ENCODE data around the gene MFSD2A.
"Not testable (repeated sequence)": the region's sequence is repeated elsewhere in the genome, so short reads cannot be mapped to it uniquely, and the experiment has no call there.

Gene MFSD2A

DNA sequence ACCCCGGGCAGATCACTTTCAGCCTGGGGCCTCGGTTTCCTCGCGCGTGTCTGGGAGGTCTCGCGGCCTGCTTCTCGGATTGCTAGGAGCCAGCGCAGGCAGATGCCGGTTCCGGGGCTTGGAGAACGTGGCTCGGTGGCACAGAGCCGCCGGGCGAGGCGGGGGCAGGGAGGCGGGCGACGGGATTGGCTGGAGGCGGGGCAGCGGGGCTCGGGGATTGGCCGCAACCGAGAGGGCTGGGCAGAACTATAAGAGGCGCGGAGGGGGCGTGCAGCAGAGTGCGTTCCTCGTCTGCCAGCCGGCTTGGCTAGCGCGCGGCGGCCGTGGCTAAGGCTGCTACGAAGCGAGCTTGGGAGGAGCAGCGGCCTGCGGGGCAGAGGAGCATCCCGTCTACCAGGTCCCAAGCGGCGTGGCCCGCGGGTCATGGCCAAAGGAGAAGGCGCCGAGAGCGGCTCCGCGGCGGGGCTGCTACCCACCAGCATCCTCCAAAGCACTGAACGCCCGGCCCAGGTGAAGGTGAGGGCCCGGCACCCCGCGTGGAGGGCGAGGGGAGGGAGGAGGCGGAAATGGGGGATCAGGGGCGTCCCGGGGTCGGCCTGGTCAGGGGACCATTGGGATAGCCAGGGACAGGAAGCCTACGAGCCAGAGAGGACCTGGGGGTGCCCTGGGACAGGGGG is at the start of gene MFSD2A:
TSS of gene MFSD2A (plus strand) at position 276 of the 677 bp plus-strand sequence. CDS start at position 424, 148 bp downstream.
- H3K27ac ChIP-seq (ENCODE audit: low read length): no peak within 1 kb of the TSS
- H3K9ac ChIP-seq (ENCODE audit: low read depth, low read length): peak within 1 kb of the TSS; percentile 76; the same call in 1 of the 2 replicates
- peaks cover 30% of the 10 kb centered on the region for H3K36me3 ChIP-seq (ENCODE audit: insufficient read depth, low read depth, low read length)
- peak within 1 kb of the TSS; percentile 75 for H3K4me3 ChIP-seq (ENCODE audit: low read length)
- H3K4me1 ChIP-seq (ENCODE audit: insufficient read depth, low read length): peaks cover 9% of the 10 kb centered on the region; the same call in 1 of the 2 replicates
- no peaks in the 10 kb centered on the region for H3K9me3 ChIP-seq (ENCODE audit: insufficient read depth, low read depth, low read length)
- H3K27me3 ChIP-seq (ENCODE audit: insufficient read depth, low read length): peaks cover 29% of the 10 kb centered on the region

DNA sequence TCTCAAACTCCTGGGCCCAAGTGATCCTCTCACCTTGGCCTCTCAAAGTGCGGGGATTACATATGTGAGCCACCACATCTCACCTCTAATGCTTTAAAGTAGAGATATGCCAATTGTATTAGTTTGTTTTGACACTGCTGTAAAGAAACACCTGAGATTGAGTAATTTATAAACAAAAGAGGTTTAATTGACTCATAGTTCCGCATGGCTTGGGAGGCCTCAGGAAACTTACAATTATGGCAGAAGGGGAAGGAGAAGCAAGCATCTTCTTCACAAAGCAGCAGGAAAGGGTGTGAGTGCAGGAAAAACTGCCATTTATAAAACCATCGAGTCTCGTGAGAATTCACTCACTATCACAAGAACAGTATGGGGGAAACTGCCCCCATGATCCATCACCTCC is 49.8 kb upstream of the MFSD2A start:
- Histone ChIP-seq H3K9ac (ENCODE audit: low read depth, low read length) (no peak overlapping the region), H3K27ac (ENCODE audit: low read length) (no peak overlapping the region), H3K4me1 (ENCODE audit: insufficient read depth, low read length) (peaks cover 1% of the 10 kb centered on the region; the same call in 1 of the 2 replicates), H3K9me3 (ENCODE audit: insufficient read depth, low read depth, low read length) (peaks cover 8% of the 10 kb centered on the region; the same call in 1 of the 2 replicates), H3K4me3 (ENCODE audit: low read length) (no peak overlapping the region), H3K27me3 (ENCODE audit: insufficient read depth, low read length) (peaks cover 27% of the 10 kb centered on the region), H3K36me3 (ENCODE audit: insufficient read depth, low read depth, low read length) (no peaks in the 10 kb centered on the region)

DNA sequence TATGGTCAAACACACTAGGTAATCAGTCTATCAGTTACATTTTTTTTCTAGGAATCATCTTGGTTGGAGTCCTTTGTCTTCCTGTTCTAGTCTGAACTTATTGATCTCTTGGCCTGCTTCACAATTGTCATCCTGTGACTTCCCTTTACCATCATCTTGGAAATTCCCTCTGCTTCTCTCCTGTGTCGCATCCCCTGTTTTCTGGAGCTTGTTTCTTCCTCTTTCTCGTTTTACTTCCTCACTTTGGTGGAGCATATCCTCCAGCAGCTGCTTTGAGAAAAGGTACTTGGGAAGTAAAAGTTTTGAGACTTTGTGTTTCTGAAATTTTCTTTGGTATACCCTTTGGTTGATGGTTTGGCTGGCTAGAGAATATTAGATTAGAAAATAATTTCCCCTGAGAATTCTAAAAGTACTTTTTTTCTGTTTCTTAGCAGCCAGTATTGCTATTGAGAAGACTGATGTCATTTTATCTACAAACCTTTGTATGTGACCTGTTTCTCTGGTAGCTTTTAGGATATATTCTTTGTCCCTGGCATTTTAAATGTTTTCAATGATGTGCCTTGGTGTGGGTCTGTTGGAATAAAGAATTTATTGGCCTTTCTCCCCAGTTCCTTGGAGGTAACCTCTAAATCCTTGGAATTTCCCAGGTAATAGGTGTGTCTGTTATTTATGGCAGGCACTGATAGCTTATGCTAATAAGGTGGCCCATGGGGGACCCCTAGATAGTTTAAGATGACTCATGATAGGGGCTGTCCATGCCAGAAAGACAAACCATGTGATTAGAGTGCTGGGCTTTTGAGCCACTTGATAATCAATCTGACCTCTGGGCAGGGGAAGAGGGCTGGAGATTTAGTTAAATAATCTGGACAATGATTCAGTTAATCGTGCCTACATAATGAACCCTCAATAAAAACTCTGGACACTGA is 47.2 kb upstream of the MFSD2A start:
- Histone ChIP-seq H3K27ac (ENCODE audit: low read length) (no peak overlapping the region), H3K27me3 (ENCODE audit: insufficient read depth, low read length) (peaks cover 15% of the 10 kb centered on the region), H3K9ac (ENCODE audit: low read depth, low read length) (no peak overlapping the region), H3K36me3 (ENCODE audit: insufficient read depth, low read depth, low read length) (no peaks in the 10 kb centered on the region), H3K4me1 (ENCODE audit: insufficient read depth, low read length) (no peaks in the 10 kb centered on the region), H3K4me3 (ENCODE audit: low read length) (no peak overlapping the region), H3K9me3 (ENCODE audit: insufficient read depth, low read depth, low read length) (peaks cover 8% of the 10 kb centered on the region; the same call in 1 of the 2 replicates)

- Histone ChIP-seq H3K9me3 (ENCODE audit: insufficient read depth, low read depth, low read length) (peaks cover 8% of the 10 kb centered on the region; the same call in 1 of the 2 replicates), H3K27ac (ENCODE audit: low read length) (no peak overlapping the region), H3K4me3 (ENCODE audit: low read length) (no peak overlapping the region), H3K36me3 (ENCODE audit: insufficient read depth, low read depth, low read length) (no peaks in the 10 kb centered on the region), H3K4me1 (ENCODE audit: insufficient read depth, low read length) (no peaks in the 10 kb centered on the region), H3K9ac (ENCODE audit: low read depth, low read length) (no peak overlapping the region), H3K27me3 (ENCODE audit: insufficient read depth, low read length) (peaks cover 8% of the 10 kb centered on the region)
Measured at GRCh38 chr1:39908534-39908933, 46.4 kb upstream of the MFSD2A start.

DNA sequence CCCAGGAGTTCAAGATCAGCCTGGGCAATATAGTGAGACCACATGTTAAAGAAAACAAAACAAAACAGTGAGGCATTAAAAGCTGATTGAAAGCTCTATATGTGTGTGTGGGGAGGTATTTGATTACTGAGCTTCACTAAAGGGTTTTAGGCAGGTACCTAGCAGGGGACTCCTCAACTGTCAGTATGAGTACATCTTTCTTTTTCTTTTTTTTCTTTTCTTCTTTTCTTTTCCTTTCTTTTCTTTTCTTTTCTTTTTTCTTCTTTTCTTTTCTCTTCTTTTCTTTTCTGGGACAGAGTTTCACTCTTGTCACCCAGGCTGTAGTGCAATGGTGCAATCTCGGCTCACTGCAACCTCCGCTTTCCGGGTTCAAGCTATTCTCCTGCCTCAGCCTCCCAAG is 44.7 kb upstream of the MFSD2A start:
- no peaks in the 10 kb centered on the region for H3K36me3 ChIP-seq (ENCODE audit: insufficient read depth, low read depth, low read length)
- peaks cover 8% of the 10 kb centered on the region; the same call in 1 of the 2 replicates for H3K9me3 ChIP-seq (ENCODE audit: insufficient read depth, low read depth, low read length)
- H3K4me1 ChIP-seq (ENCODE audit: insufficient read depth, low read length): no peaks in the 10 kb centered on the region
- H3K27me3 ChIP-seq (ENCODE audit: insufficient read depth, low read length): no peaks in the 10 kb centered on the region
- no peak overlapping the region for H3K9ac ChIP-seq (ENCODE audit: low read depth, low read length)
- H3K4me3 ChIP-seq (ENCODE audit: low read length): no peak overlapping the region
- no peak overlapping the region for H3K27ac ChIP-seq (ENCODE audit: low read length)

- H3K9ac ChIP-seq (ENCODE audit: low read depth, low read length); H3K27ac ChIP-seq (ENCODE audit: low read length); H3K9me3 ChIP-seq (ENCODE audit: insufficient read depth, low read depth, low read length); H3K4me3 ChIP-seq (ENCODE audit: low read length); H3K4me1 ChIP-seq (ENCODE audit: insufficient read depth, low read length); H3K36me3 ChIP-seq (ENCODE audit: insufficient read depth, low read depth, low read length); H3K27me3 ChIP-seq (ENCODE audit: insufficient read depth, low read length): not testable (repeated sequence)
Measured at GRCh38 chr1:39913136-39913535, 41.8 kb upstream of the MFSD2A start.

GRCh38 chr1:39915499-39916129 is 39.3 kb upstream of the MFSD2A start:
- Histone ChIP-seq H3K4me1 (ENCODE audit: insufficient read depth, low read length) (no peaks in the 10 kb centered on the region), H3K4me3 (ENCODE audit: low read length) (no peak overlapping the region), H3K27ac (ENCODE audit: low read length) (no peak overlapping the region), H3K36me3 (ENCODE audit: insufficient read depth, low read depth, low read length) (no peaks in the 10 kb centered on the region), H3K9me3 (ENCODE audit: insufficient read depth, low read depth, low read length) (no peaks in the 10 kb centered on the region), H3K27me3 (ENCODE audit: insufficient read depth, low read length) (no peaks in the 10 kb centered on the region), H3K9ac (ENCODE audit: low read depth, low read length) (no peak overlapping the region)

GRCh38 chr1:39917825-39918224 is 37.1 kb upstream of the MFSD2A start:
- Histone ChIP-seq H3K9me3 (ENCODE audit: insufficient read depth, low read depth, low read length) (no peaks in the 10 kb centered on the region), H3K4me3 (ENCODE audit: low read length) (no peak overlapping the region), H3K27me3 (ENCODE audit: insufficient read depth, low read length) (peaks cover 7% of the 10 kb centered on the region; the same call in 1 of the 2 replicates), H3K9ac (ENCODE audit: low read depth, low read length) (no peak overlapping the region), H3K4me1 (ENCODE audit: insufficient read depth, low read length) (peaks cover 3% of the 10 kb centered on the region; the same call in 1 of the 2 replicates), H3K36me3 (ENCODE audit: insufficient read depth, low read depth, low read length) (no peaks in the 10 kb centered on the region), H3K27ac (ENCODE audit: low read length) (no peak overlapping the region)

GRCh38 chr1:39919545-39919944 is 35.4 kb upstream of the MFSD2A start:
- H3K36me3 ChIP-seq (ENCODE audit: insufficient read depth, low read depth, low read length): no peaks in the 10 kb centered on the region
- H3K27ac ChIP-seq (ENCODE audit: low read length): no peak overlapping the region
- peaks cover 12% of the 10 kb centered on the region; the same call in 1 of the 2 replicates for H3K27me3 ChIP-seq (ENCODE audit: insufficient read depth, low read length)
- no peaks in the 10 kb centered on the region for H3K9me3 ChIP-seq (ENCODE audit: insufficient read depth, low read depth, low read length)
- peaks cover 5% of the 10 kb centered on the region; the same call in 1 of the 2 replicates for H3K4me1 ChIP-seq (ENCODE audit: insufficient read depth, low read length)
- H3K4me3 ChIP-seq (ENCODE audit: low read length): no peak overlapping the region
- no peak overlapping the region for H3K9ac ChIP-seq (ENCODE audit: low read depth, low read length)

- H3K4me3 ChIP-seq (ENCODE audit: low read length): peak overlapping the region; percentile 57; the same call in 1 of the 2 replicates
- H3K36me3 ChIP-seq (ENCODE audit: insufficient read depth, low read depth, low read length): no peaks in the 10 kb centered on the region
Measured at GRCh38 chr1:39922251-39922688, 32.7 kb upstream of the MFSD2A start.

DNA sequence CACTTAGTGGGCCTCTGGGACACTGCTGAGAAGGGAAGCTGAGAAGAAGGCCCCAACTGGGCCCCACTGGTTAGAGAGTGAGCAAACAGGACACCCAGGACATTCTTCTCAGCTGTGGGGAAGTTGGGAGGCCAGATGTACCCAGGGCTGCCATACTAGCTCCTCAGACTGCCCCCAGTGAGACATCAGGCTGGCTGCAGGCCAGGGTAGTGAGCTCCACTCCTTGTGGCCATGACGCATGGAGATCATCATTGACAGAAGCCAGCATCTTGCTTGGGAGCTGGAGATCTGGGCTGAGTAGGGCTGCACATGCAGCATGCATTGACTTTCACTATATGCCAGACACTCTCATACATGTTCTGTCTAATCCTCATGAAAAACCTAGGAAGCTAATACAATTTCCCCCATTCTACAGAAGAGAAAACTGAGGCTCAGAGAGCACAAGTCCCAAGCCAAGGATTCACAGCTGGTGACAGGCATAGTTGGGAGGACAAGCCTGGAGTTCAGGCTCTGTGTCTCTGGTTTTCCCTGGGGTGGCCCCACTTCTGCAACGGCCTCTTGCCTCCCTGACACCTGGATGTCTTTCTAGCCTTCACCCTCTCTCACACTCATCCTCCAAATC is 29.1 kb upstream of the MFSD2A start:
- Histone ChIP-seq H3K36me3 (ENCODE audit: insufficient read depth, low read depth, low read length) (no peaks in the 10 kb centered on the region), H3K4me3 (ENCODE audit: low read length) (no peak overlapping the region), H3K9ac (ENCODE audit: low read depth, low read length) (no peak overlapping the region), H3K9me3 (ENCODE audit: insufficient read depth, low read depth, low read length) (no peaks in the 10 kb centered on the region), H3K27me3 (ENCODE audit: insufficient read depth, low read length) (peaks cover 12% of the 10 kb centered on the region; the same call in 1 of the 2 replicates), H3K4me1 (ENCODE audit: insufficient read depth, low read length) (peaks cover 5% of the 10 kb centered on the region; the same call in 1 of the 2 replicates), H3K27ac (ENCODE audit: low read length) (no peak overlapping the region)

More at GRCh38 chr1:39922251-39922688, 32.7 kb upstream of the MFSD2A start:
- Histone ChIP-seq H3K27me3 (ENCODE audit: insufficient read depth, low read length) (peaks cover 12% of the 10 kb centered on the region; the same call in 1 of the 2 replicates), H3K4me1 (ENCODE audit: insufficient read depth, low read length) (peaks cover 5% of the 10 kb centered on the region; the same call in 1 of the 2 replicates), H3K9me3 (ENCODE audit: insufficient read depth, low read depth, low read length) (no peaks in the 10 kb centered on the region), H3K9ac (ENCODE audit: low read depth, low read length) (peak overlapping the region; percentile 4; the same call in 1 of the 2 replicates), H3K27ac (ENCODE audit: low read length) (no peak overlapping the region)
